RPMI8226 (cell line): Measurements from ENCODE around the gene EFHD1.
"Not testable (repeated sequence)": the region's sequence is repeated elsewhere in the genome, so short reads cannot be mapped to it uniquely, and the experiment has no call there.

Experiments used
- DNase-seq: peaks from one replicate; pipeline ENCODE4 v3.0.0-alpha.2; 2015

The EFHD1 gene

GRCh38 chr2:232622563-232622962 lies 10.8 kb upstream of the EFHD1 start:
- no peak for DNase-seq

GRCh38 chr2:232623768-232624765 lies 9.3 kb upstream of the EFHD1 start:
- no peak for DNase-seq

GRCh38 chr2:232626584-232626983 lies 6.8 kb upstream of the EFHD1 start:
- DNase-seq: no peak

- no peak for DNase-seq
These were observed 4.8 kb upstream of the EFHD1 start for GRCh38 chr2:232628466-232629128.

DNA sequence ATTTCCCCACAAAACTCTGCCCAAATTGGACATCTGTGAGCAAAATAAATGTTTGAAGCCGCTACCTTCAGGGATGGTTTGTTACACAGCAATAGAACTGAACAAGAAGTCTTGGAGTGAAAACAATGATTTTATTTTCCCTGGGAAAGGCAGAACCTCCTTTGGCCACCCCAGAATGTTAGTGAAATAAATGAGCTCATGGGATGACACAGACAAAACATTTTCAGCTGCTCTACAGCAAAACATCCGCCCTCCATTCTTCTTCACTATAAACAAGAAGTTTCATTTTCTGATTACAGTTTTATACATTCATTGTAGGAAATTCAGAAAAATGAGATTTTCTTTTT lies 4.3 kb upstream of the EFHD1 start:
- no peak for DNase-seq

GRCh38 chr2:232632229-232632903 lies 1.0 kb upstream of the EFHD1 start:
- DNase-seq: no peak

- no peak for DNase-seq
These were observed 446 bp upstream of the EFHD1 start for GRCh38 chr2:232632904-232633412.

DNA sequence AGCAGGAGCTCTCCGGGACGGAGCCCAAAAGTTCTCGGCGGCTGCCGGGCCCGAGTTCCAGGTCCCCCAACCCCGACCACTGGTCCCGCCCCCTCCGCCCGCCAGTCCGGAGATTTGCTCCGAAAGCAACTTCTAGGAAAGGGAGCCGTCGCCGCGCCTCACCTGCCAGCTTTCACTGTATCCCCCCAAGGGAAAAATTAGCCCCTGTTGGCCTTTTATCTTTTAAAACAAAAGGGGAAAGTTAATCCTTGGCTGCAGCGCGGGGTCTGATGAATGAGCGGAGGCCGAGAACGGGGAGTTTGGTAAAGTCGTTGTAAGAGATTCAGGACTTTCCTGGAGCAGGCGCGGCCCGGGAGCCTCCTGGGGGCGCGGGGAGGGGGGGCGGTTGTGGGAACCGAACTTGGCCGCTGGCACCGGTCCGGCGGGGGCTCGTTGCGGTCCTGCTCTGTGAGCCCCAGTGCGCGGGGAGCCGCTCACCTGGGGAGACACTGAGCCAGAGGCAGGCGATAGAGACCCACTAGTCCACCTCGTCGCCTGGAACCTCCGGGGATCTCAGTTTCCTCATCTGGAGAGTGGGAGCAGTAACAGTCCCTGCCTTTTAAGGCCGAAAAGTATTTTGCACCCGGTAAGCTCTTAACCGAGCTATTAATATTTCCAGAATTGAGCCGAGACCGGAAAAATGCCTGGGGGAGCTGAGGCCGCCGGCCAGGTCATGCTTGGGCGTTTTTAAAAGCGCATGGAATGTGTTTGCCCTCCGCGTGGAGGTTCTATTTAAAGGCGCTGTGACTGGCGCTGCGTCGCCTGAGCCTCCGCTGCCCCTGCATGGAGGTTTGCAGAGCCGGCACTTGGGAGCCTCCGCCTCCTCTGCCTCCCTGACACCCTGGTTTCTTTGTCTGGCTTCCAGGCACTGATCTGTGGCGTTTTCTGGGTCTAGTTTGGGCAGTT lies 1.1 kb downstream of the EFHD1 start:
- no peak for DNase-seq

GRCh38 chr2:232635376-232635775 lies 2.0 kb downstream of the EFHD1 start:
- DNase-seq: not testable (repeated sequence)

DNA sequence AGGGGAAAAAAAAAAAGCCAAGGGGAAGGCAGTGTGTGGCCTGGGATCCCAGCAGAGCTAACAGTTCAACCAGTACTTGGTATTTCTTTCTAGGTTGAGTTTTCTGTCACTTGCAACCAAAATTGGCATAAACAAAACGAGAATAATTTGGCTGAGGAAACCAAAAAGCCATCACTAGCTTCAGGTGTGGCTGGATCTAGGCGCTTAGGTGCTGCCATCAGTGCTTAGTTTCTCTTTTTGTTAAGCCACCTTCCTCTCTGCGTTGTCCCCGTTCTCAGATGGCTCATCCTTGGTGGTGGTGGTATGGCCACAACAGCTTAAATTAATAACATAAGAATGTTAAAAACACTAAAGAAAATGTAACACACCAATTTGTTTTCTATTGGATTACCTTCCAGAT lies 2.4 kb downstream of the EFHD1 start:
- DNase-seq: no peak

DNA sequence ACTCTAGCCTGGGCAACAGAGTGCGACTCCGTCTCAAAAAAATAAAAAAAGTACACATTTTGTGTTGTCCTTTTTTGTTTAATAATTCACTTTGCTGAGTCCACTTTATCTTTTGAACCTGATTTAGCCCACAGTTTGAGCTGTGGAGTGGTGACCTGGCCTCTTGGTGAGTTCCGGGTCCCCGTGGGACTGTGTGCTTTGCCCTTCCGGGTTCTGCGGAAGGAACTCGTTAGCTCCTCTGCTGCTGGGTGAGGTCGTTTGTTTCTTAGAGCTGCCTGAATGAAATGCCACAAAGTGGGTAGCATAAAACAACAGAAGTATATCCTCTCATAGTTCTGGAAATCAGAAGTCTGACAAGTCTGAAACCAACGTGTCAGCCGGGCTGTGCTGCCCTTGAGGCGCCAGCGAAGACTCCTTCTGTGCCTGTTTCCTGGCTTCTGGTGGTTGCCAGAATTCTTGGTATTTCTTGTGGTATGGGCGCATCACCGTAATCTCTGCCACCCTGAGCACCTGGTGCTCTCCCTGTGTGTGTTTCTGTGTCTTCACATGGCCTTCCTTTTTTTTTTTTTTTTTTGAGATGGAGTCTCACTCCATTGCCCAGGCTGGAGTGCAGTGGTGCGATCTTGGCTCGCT lies 3.5 kb downstream of the EFHD1 start:
- DNase-seq: no peak

DNA sequence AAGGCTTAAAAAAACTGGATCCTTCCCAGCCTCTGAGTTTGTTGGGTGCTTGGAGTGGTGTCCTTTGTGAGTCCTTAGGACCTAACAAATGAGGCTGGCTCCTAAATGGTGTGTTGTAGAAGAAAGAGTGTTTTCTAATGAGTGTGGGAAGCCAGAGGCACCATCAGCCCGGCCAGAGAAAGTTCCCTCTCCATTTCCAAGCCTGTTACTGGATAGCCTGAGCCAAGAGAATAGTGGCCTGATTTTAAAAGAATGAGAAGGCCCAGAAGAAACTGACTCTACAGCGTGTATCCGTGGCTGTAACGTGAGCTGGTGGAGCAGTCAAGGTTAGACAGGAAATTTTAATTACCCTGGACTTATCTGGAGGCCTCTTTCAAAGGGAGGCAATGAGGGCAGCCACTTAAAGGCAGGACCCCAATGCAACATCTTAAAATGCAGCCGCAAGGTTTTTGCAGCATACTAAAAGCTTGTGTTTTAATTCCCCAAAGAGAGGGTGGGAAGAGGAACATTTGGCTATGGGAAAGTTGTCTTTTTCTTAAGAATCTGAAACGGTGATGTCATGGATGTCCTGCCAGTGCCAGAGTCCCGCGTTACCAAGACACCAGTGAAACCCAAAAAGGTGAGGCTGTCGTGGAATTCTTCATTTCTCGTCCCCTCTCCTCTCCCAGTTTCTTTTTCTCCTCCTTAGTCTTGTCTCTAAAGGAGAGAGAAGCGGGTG lies 4.6 kb downstream of the EFHD1 start:
- no peak for DNase-seq

GRCh38 chr2:232641153-232641848 lies 7.9 kb downstream of the EFHD1 start:
- no peak for DNase-seq

DNA sequence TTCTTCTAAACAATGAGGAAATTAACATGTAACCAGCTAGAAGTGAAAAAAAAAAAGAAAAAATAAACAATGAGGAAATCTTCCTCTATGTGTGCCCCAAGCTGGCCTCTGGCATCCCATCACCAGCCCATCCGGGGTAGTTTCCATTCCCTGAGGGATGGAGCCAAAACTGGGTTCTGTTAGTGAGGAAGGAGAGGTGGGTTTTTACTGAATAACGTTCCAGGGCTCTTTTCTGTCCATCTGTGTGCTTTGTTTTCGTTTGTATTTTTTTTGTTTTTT lies 9.7 kb downstream of the EFHD1 start:
- no peak for DNase-seq

DNA sequence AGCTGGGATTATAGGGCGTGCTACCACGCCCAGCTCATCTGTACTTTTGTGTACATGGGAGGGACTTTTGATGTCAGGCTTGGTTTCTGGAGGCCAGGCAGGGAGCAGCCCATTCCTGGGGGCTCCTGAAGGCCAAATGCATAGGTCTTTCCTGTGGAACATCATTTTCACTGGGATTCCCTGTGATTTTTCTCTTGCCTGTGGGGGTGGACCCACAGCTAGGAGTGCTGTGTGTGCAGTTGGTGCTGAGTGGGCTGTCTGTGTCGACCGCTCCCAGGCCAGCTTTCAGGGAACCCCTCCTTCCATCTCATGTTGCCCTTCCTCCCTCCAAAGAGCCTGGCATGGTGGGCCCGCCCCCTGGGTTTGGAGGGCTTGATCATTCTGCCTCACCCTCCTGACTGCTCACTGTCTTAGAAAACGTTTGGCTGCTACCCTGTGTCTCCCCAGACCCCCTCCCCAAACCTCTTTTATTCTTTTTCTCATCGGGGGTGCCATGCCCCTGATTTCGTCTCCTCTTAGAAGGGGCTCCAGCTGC lies 10.5 kb downstream of the EFHD1 start:
- no peak for DNase-seq

GRCh38 chr2:232645061-232645460 lies 11.7 kb downstream of the EFHD1 start:
- DNase-seq: no peak

- no peak for DNase-seq
These were observed 13.3 kb downstream of the EFHD1 start for GRCh38 chr2:232646726-232647125.

GRCh38 chr2:232647261-232647660 lies 13.9 kb downstream of the EFHD1 start:
- no peak for DNase-seq

GRCh38 chr2:232649033-232649432 lies 15.6 kb downstream of the EFHD1 start:
- DNase-seq: no peak

DNA sequence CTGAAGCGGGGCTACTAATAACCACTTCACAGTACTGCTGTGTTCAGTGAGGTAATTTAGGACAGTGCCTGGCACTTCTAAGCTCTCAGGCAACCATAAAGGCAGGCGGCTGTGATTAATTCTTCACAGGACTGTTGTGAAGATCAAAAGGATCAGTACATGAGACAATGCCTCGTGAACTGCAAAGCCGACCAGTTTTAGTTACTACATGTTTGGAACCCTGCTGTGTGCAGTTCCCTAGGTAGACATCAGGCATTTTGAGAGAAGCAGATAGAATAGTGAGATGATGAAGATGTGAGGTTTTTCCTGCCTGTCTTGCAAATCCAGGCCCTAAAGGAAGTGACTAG lies 19.1 kb downstream of the EFHD1 start:
- no peak for DNase-seq

GRCh38 chr2:232653441-232653840 lies 20.0 kb downstream of the EFHD1 start:
- no peak for DNase-seq
